IMR-90 (cell line): Measurements from ENCODE around the gene PCDH12. TPM values are rescaled to one million over a fixed set of nuclear protein-coding genes. Genes with fewer than 3 reads are reported as not detected.

ENCODE experiments used
- ATAC-seq: fragments of 200-7000 bp; cut with Tn5 transposase; 2 replicates; pipeline ENCODE4 v1.9.1; 2020; ENCODE audit warnings: low read depth, mild to moderate bottlenecking, moderate library complexity
- BruUV-seq: library from RNA; stranded (reverse); fragments of 400-500 nt; replicated peaks from 2 replicates; lab custom pipeline; 2021; lab: Mats Ljungman, UMichigan
- CTCF ChIA-PET: fragments of 300-600 bp; formaldehyde crosslinking; extraction: SDS; loops from one replicate; lab custom pipeline; 2021; ENCODE audit warnings: antibody characterized with exemption; lab: Yijun Ruan, JAX
- POLR2A ChIA-PET: fragments of 300-600 bp; sonication (Branson Sonifier 250); formaldehyde crosslinking; loops from one replicate; lab custom pipeline; 2022; ENCODE audit warnings: antibody characterized with exemption; ENCODE audit not compliant: unreplicated experiment; lab: Charles Lee
- DNase-seq: peaks from one replicate; pipeline ENCODE4 v3.0.0; 2013
- H2AFZ ChIP-seq: replicated peaks from 2 replicates; pipeline ENCODE3; 2013; ENCODE audit warnings: low read length, mild to moderate bottlenecking; ENCODE audit not compliant: poor library complexity
- H2AK5ac ChIP-seq: 2 replicates; pipeline ENCODE4 v1.6.1; 2013; ENCODE audit warnings: low read depth, low read length, inconsistent platforms
- H2AK9ac ChIP-seq: replicated peaks from 2 replicates; pipeline ENCODE3; 2013; ENCODE audit warnings: mild to moderate bottlenecking, low read depth, low read length, moderate library complexity; ENCODE audit not compliant: poor library complexity
- H2BK120ac ChIP-seq: 2 replicates; pipeline ENCODE4 v1.6.1; 2013; ENCODE audit warnings: low read depth, low read length, inconsistent platforms
- H2BK15ac ChIP-seq: 3 replicates; pipeline ENCODE4 v1.6.1; 2013; ENCODE audit warnings: low read depth, low read length, inconsistent platforms
- H2BK20ac ChIP-seq: 2 replicates; pipeline ENCODE4 v1.6.1; 2013; ENCODE audit warnings: low read depth, mild to moderate bottlenecking, inconsistent platforms, low read length, moderate library complexity
- H2BK5ac ChIP-seq: 2 replicates; pipeline ENCODE4 v1.6.1; 2013; ENCODE audit warnings: mild to moderate bottlenecking, low read depth, low read length, inconsistent platforms; ENCODE audit not compliant: poor library complexity, severe bottlenecking
- H3K14ac ChIP-seq: replicated peaks from 2 replicates; pipeline ENCODE4 v1.6.1; 2013; ENCODE audit warnings: low read depth, low read length, inconsistent platforms
- H3K18ac ChIP-seq: 2 replicates; pipeline ENCODE4 v1.6.1; 2013; ENCODE audit warnings: low read depth, low read length, control low read depth
- H3K23ac ChIP-seq: 2 replicates; pipeline ENCODE4 v1.6.1; 2013; ENCODE audit warnings: low read depth, low read length, inconsistent platforms
- H3K27ac ChIP-seq: 2 replicates; pipeline ENCODE4 v1.5.1; 2013; ENCODE audit warnings: mild to moderate bottlenecking, control low read depth, low read length; ENCODE audit not compliant: insufficient read depth
- H3K27me3 ChIP-seq: 2 replicates; pipeline ENCODE4 v1.6.1; 2013; ENCODE audit warnings: low read length; ENCODE audit not compliant: control insufficient read depth, insufficient read depth
- H3K36me3 ChIP-seq: 2 replicates; pipeline ENCODE4 v1.6.1; 2013; ENCODE audit warnings: low read length, mixed read lengths; ENCODE audit not compliant: control insufficient read depth, insufficient read depth
- H3K4ac ChIP-seq: 2 replicates; pipeline ENCODE4 v1.6.1; 2013; ENCODE audit warnings: low read depth, low read length, inconsistent platforms
- H3K4me1 ChIP-seq: 2 replicates; pipeline ENCODE4 v1.6.1; 2013; ENCODE audit warnings: low read length, mixed read lengths; ENCODE audit not compliant: control insufficient read depth, insufficient read depth
- H3K4me2 ChIP-seq: 2 replicates; pipeline ENCODE4 v1.6.1; 2013; ENCODE audit warnings: low read depth, mild to moderate bottlenecking, control low read depth, low read length, moderate library complexity
- H3K4me3 ChIP-seq: 2 replicates; pipeline ENCODE4 v1.5.1; 2013; ENCODE audit warnings: low read depth, mild to moderate bottlenecking, control low read depth, low read length, moderate library complexity; ENCODE audit not compliant: insufficient read depth
- H3K56ac ChIP-seq: 2 replicates; pipeline ENCODE4 v1.6.1; 2013; ENCODE audit warnings: low read length, inconsistent platforms; ENCODE audit not compliant: insufficient read depth; ENCODE audit errors: extremely low read depth
- H3K79me1 ChIP-seq, 2 experiments: 2 replicates each; pipeline ENCODE4 v1.6.1; 2013; ENCODE audit warnings: low read length in 2 of 2, inconsistent platforms in 1 of 2, low read depth in 1 of 2
- H3K9ac ChIP-seq: 2 replicates; pipeline ENCODE4 v1.6.1; 2013; ENCODE audit warnings: low read depth, low read length, control low read depth
- H3K9me1 ChIP-seq: 2 replicates; pipeline ENCODE4 v1.6.1; 2013; ENCODE audit warnings: low read length, inconsistent platforms; ENCODE audit not compliant: insufficient read depth
- H3K9me3 ChIP-seq: 2 replicates; pipeline ENCODE4 v1.6.1; 2013; ENCODE audit warnings: low read length; ENCODE audit not compliant: control insufficient read depth, insufficient read depth
- H4K20me1 ChIP-seq: 2 replicates; pipeline ENCODE4 v1.6.1; 2013; ENCODE audit warnings: low read length, inconsistent platforms; ENCODE audit not compliant: insufficient read depth
- H4K5ac ChIP-seq: 2 replicates; pipeline ENCODE4 v1.6.1; 2013; ENCODE audit warnings: mild to moderate bottlenecking, low read depth, low read length, control low read depth
- H4K8ac ChIP-seq, 2 experiments: 2 replicates each; pipeline ENCODE4 v1.6.1; 2013; ENCODE audit warnings: low read depth in 2 of 2, low read length in 2 of 2, control low read depth in 1 of 2, inconsistent platforms in 1 of 2
- H4K91ac ChIP-seq: 2 replicates; pipeline ENCODE4 v1.6.1; 2013; ENCODE audit warnings: low read depth, low read length, inconsistent platforms; ENCODE audit not compliant: insufficient read depth
- BHLHE40 ChIP-seq: fragments of 150-350 bp; IDR thresholded peaks from 2 replicates; pipeline ENCODE4 v1.6.1; 2016; ENCODE audit warnings: mild to moderate bottlenecking, low read depth, low read length
- MAZ ChIP-seq: IDR thresholded peaks from 2 replicates; pipeline ENCODE4 v1.6.1; 2012; ENCODE audit warnings: low read depth, mild to moderate bottlenecking, low read length, improper control_type of control experiment, moderate library complexity, borderline replicate concordance
- RAD21 ChIP-seq: IDR thresholded peaks from 2 replicates; pipeline ENCODE4 v1.6.1; 2012; ENCODE audit warnings: low read length, improper control_type of control experiment
- RCOR1 ChIP-seq: IDR thresholded peaks from 2 replicates; pipeline ENCODE4 v1.6.1; 2012; ENCODE audit warnings: mild to moderate bottlenecking, low read length, improper control_type of control experiment; ENCODE audit not compliant: insufficient replicate concordance
- USF2 ChIP-seq: fragments of 150-350 bp; IDR thresholded peaks from 2 replicates; pipeline ENCODE4 v1.6.1; 2017; ENCODE audit warnings: mild to moderate bottlenecking, antibody characterized with exemption, low read length, low read depth
- WGBS, 2 experiments: methylation state at CpG; one replicate each; pipeline versions ENCODE4 v1.1.5 to v1.1.7; 2013; ENCODE audit warnings: missing lambda C conversion rate in 2 of 2; ENCODE audit not compliant: insufficient read length in 1 of 2; ENCODE audit errors: extremely low coverage in 2 of 2; 5-methylcytosine and 5-hydroxymethylcytosine counted together
- dilution Hi-C: fragments of 300-500 bp; cut with HindIII; formaldehyde crosslinking; loops from one replicate; pipeline ENCODE4 v1.14.3; 2018; ENCODE audit warnings: low sequenced_read_pairs; ENCODE audit not compliant: unreplicated experiment
- in situ Hi-C: fragments of 300-500 bp; cut with MboI; formaldehyde crosslinking; loops from 3 replicates; pipeline ENCODE4 v1.14.3; 2019; ENCODE audit warnings: low sequenced_read_pairs, inconsistent platforms, mixed read lengths
- intact Hi-C: fragments of 100-400 bp; cut with micrococcal nuclease; formaldehyde crosslinking; loops from 2 replicates; pipeline ENCODE4 v1.10.0; 2022
- polyA plus RNA-seq, 3 experiments: library from polyadenylated mRNA; depleted of rRNA; stranded (reverse); fragments of >200 nt; gene quantifications; 2 replicates each; pipeline ENCODE4 v1.2.3, GENCODE V29; 2012; ENCODE audit warnings: low replicate concordance in 1 of 3
- total RNA-seq: library from RNA; depleted of rRNA; stranded (reverse); fragments of >200 nt; gene quantifications from 2 replicates; pipeline ENCODE4 v1.2.3, GENCODE V29; 2012

Gene PCDH12
- total and polyA plus RNA-seq, 2 of the 4 experiments (the other 2 are of a cell fraction): 0.02 to 0.18 TPM

DNA sequence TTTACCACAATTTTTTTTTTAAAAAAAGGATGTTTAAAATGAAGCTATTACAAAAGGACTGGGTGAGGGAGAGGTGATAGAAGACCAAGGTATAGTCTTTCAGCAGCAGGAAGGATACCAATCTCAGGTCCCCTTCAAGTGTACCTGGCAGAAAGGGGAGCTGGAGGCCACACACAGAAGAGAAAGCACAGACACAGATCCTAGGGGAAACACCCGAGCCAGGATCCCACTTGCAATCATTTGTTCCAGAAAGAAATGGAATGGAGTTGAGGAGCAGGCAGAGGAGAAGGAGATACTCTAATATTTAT lies 49.2 kb upstream of the PCDH12 start:
- Histone ChIP-seq H4K20me1 (no peaks in the 10 kb centered on the region; the same call in 1 of the 2 replicates), H2BK20ac (no peak overlapping the region), H3K4me1 (peaks cover 2% of the 10 kb centered on the region), H3K4me3 (no peak overlapping the region), H3K4me2 (no peak overlapping the region), H3K4ac (no peak overlapping the region), H3K9me3 (no peaks in the 10 kb centered on the region), H3K36me3 (peaks cover 44% of the 10 kb centered on the region), H4K91ac (no peak overlapping the region), H4K8ac (no peak overlapping the region), H3K27me3 (no peaks in the 10 kb centered on the region), H3K27ac (no peak overlapping the region), H3K56ac (no peak overlapping the region), H2BK5ac (no peak overlapping the region), H2BK120ac (no peak overlapping the region), H2AK9ac (no peak overlapping the region), H4K5ac (no peak overlapping the region), H3K79me1 (peaks cover 2 to 7% of the 10 kb centered on the region in 2 experiments), H2BK15ac (no peak overlapping the region), H3K18ac (no peak overlapping the region), H3K23ac (no peak overlapping the region), H2AFZ (no peak overlapping the region), H2AK5ac (no peak overlapping the region), H3K9ac (no peak overlapping the region), H3K14ac (no peak overlapping the region), H3K9me1 (peaks cover 17% of the 10 kb centered on the region; the same call in 1 of the 2 replicates)
- in situ Hi-C loops (no loop called here), intact Hi-C loops (no loop called here), dilution Hi-C loops (no loop called here)
- no peak for ATAC-seq
- TF ChIP-seq MAZ: no peak
- no peak for TF ChIP-seq USF2
- TF ChIP-seq RCOR1: no peak
- TF ChIP-seq BHLHE40: no peak
- TF ChIP-seq RAD21: no peak
- POLR2A ChIA-PET: no interaction called here
- CTCF ChIA-PET: no interaction called here
- DNase-seq: no peak
- no TSS peak for BruUV-seq
- no CpG with 5 or more reads among the region's 1 CpG for WGBS, 2 experiments
